SJSA1 (cell line): ENCODE measurements around the gene CYP27A1. TPM values are rescaled to one million over a fixed set of nuclear protein-coding genes. Genes with fewer than 3 reads are reported as not detected.

Source experiments
- DNase-seq, 2 experiments: peaks; one replicate each; pipeline ENCODE4 v3.0.0-alpha.2; 2015 to 2020; ENCODE audit warnings: low spot score in 2 of 2, low read depth in 1 of 2
- H3K27ac ChIP-seq: fragments of 250-450 bp; sonication (Bioruptor Pico); 2 replicates; pipeline ENCODE4 v1.5.1; 2020; ENCODE audit warnings: mild to moderate bottlenecking, moderate library complexity
- H3K27me3 ChIP-seq: fragments of 250-450 bp; sonication (Bioruptor Pico); replicated peaks from 2 replicates; pipeline ENCODE4 v1.5.1; 2020; ENCODE audit warnings: mild to moderate bottlenecking, moderate library complexity
- H3K36me3 ChIP-seq: fragments of 250-450 bp; sonication (Bioruptor Pico); 2 replicates; pipeline ENCODE4 v1.5.1; 2020; ENCODE audit warnings: mild to moderate bottlenecking
- H3K4me1 ChIP-seq: fragments of 250-450 bp; sonication (Bioruptor Pico); replicated peaks from 2 replicates; pipeline ENCODE4 v1.6.1; 2021; ENCODE audit warnings: mild to moderate bottlenecking
- H3K4me3 ChIP-seq: fragments of 250-450 bp; sonication (Bioruptor Pico); 2 replicates; pipeline ENCODE4 v1.5.1; 2020; ENCODE audit warnings: mild to moderate bottlenecking
- H3K9me3 ChIP-seq: fragments of 250-450 bp; sonication (Bioruptor Pico); replicated peaks from 2 replicates; pipeline ENCODE4 v1.5.1; 2020; ENCODE audit warnings: mild to moderate bottlenecking
- total RNA-seq: library from RNA; depleted of rRNA; stranded (reverse); fragments of >200 nt; shearing (Covaris generic); gene quantifications from 2 replicates; pipeline ENCODE4 v1.2.3, GENCODE V29; 2014

The CYP27A1 gene
- total RNA-seq, 1 experiment from 2014 or later, result 5.5 TPM

DNA sequence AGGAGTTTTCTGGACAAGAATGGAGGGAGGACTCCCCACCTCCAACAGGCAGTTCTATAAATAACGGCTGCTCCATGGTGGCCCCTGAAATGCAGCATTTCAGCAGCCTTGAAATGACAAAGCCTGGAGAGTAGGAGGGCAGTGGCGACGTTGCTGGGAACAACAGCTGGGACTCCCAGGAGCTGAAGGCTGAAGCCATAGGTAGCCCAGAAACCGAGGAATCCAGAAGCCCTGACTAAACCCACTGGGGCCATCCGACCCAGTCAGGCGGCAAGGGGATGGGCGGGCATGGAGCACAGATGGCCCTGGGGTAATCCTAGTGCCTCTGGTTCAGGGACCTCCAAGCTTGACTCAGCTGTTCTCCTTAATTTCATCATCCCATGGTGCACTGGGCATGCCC is 40.7 kb downstream of the CYP27A1 start:
- no peaks in the 10 kb centered on the region for H3K36me3 ChIP-seq
- H3K9me3 ChIP-seq, result no peaks in the 10 kb centered on the region
- H3K4me1 ChIP-seq, result no peaks in the 10 kb centered on the region
- no peak overlapping the region for H3K4me3 ChIP-seq
- H3K27ac ChIP-seq, result no peak overlapping the region
- no peak for DNase-seq
- H3K27me3 ChIP-seq, result no peaks in the 10 kb centered on the region

DNA sequence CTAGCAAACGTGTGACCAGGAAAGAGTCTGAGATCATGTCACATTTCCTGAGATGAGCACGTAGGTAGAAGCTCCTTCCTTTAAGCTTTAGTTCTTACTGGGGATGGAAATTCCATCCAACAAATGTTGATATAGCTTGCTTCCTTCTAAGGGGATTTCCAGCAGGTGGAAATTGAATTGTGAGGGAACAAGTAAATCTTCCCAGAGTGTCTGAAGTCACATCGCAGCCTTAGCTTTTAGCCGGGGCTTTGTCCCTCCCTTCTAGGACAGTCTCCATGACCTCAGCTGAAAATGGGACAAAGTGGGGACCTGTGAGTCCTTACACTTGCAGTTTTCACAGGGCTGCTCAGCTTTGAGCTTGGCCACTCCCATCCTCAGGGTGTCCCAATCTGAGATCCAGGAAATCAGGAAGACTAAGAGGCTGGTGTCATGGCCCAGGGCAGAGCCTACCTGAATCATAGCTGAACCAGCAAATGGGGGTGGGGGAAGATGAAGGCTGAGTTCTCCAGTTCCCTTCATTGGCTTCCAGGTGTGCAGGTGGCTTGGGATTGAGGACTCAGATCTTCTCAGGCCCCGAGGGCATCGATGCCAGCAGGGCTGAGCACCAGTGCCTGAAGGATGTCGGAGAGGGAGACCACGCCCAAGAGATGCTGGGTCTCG is 41.4 kb downstream of the CYP27A1 start:
- H3K9me3 ChIP-seq, result no peaks in the 10 kb centered on the region
- H3K4me3 ChIP-seq, result no peak overlapping the region
- no peak for DNase-seq
- H3K27ac ChIP-seq, result no peak overlapping the region
- no peaks in the 10 kb centered on the region for H3K4me1 ChIP-seq
- no peaks in the 10 kb centered on the region for H3K36me3 ChIP-seq
- no peaks in the 10 kb centered on the region for H3K27me3 ChIP-seq

DNA sequence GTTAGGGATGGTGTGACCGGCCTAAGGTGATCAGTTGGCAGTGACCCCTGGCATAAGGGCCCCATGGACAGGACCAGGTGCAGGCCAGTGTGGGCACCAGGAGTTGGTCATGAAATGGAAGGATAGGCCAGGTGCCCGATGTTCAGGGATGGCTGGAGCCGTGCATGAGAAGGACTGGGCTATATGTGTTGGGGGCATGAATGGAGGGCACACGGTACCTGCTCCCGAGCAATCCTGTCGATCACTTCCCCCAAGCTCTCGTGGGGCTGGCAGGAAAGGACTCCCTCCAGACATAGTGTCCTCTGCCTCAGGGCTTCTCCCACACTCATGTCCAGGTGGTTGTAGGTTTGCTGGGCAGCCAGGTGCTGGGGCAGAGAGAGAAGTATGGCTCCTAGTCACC is 42.1 kb downstream of the CYP27A1 start:
- no peaks in the 10 kb centered on the region for H3K9me3 ChIP-seq
- DNase-seq, result no peak
- no peaks in the 10 kb centered on the region for H3K27me3 ChIP-seq
- no peaks in the 10 kb centered on the region for H3K36me3 ChIP-seq
- no peak overlapping the region for H3K27ac ChIP-seq
- no peaks in the 10 kb centered on the region for H3K4me1 ChIP-seq
- H3K4me3 ChIP-seq, result no peak overlapping the region

DNA sequence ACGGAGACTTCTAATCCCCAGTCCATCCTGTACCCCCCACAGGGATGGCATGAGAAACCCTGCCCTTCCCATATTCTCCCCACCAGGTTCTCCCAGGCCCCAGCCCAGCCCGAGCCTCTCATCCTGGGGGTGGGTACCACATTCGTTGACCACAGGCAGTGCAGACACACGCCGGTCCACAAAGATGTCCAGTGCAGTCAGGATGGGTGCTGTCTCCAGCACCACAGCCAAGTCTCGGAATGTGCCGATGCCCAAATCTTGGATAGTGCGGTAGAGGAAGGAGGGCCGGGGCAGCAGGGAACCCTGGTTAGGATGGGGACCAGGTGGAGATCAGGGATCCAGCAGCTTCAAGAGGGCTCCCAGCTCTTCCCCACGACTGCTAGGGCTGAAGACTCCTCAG is 44.8 kb downstream of the CYP27A1 start:
- Histone ChIP-seq H3K27ac (no peak overlapping the region), H3K27me3 (no peaks in the 10 kb centered on the region), H3K4me1 (no peaks in the 10 kb centered on the region), H3K9me3 (no peaks in the 10 kb centered on the region), H3K36me3 (no peaks in the 10 kb centered on the region), H3K4me3 (no peak overlapping the region)
- no peak for DNase-seq

DNA sequence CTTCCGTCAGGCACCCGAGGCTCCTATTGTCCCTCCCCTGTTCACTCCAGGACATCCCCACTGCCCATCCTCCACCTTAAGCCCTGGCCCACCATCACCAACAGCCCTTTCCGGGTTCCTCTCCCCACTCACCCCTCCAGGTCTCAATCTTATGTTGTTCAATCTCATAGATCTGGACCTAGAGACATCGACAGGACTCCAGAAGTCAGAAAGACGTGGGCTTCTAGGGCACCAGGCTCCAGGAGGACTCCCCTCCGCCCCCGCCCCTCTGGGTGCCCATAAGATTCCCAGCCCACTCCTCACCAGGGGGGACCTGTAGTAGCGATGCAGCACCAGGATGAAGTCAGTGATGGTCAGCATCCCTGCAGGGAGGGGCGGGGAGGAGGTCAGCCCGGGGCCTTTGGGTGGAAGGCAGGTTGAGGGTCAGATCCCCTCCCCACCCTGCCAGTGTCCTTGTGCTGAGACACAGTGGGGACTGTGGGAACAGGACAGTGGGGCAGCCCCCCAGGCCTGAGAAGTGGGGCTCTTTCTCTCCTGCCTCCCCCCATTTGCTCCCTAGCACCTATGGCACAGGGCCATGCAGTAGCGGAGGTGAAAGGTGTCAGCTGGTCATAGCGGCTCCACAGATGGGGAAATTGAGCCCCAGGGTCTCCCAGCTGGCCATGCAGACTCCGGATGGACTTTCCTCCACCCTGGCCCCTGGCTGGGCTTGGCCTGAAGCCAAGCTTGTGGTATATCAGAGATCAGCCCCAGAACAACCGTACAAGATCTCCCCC is 45.9 kb downstream of the CYP27A1 start:
- DNase-seq, result no peak
- H3K4me1 ChIP-seq, result peaks cover 8% of the 10 kb centered on the region
- H3K4me3 ChIP-seq, result no peak overlapping the region
- H3K9me3 ChIP-seq, result no peaks in the 10 kb centered on the region
- no peak overlapping the region for H3K27ac ChIP-seq
- no peaks in the 10 kb centered on the region for H3K27me3 ChIP-seq
- no peaks in the 10 kb centered on the region for H3K36me3 ChIP-seq

- Histone ChIP-seq H3K27me3 (no peaks in the 10 kb centered on the region), H3K36me3 (no peaks in the 10 kb centered on the region), H3K27ac (no peak overlapping the region), H3K9me3 (no peaks in the 10 kb centered on the region), H3K4me1 (peaks cover 8% of the 10 kb centered on the region), H3K4me3 (no peak overlapping the region)
- no peak for DNase-seq
Measured at GRCh38 chr2:218828477-218828778, 46.5 kb downstream of the CYP27A1 start.

- Histone ChIP-seq H3K4me3 (no peak overlapping the region), H3K27me3 (no peaks in the 10 kb centered on the region), H3K27ac (no peak overlapping the region)
Measured at GRCh38 chr2:218829868-218830451, 48.0 kb downstream of the CYP27A1 start.

GRCh38 chr2:218830526-218831306 is 48.8 kb downstream of the CYP27A1 start:
- Histone ChIP-seq H3K27me3 (no peaks in the 10 kb centered on the region), H3K27ac (no peak overlapping the region), H3K4me1 (peaks cover 8% of the 10 kb centered on the region), H3K36me3 (no peaks in the 10 kb centered on the region), H3K9me3 (no peaks in the 10 kb centered on the region), H3K4me3 (no peak overlapping the region)
- DNase-seq, result no peak

More at GRCh38 chr2:218829868-218830451, 48.0 kb downstream of the CYP27A1 start:
- H3K36me3 ChIP-seq, result no peaks in the 10 kb centered on the region
- peaks cover 8% of the 10 kb centered on the region for H3K4me1 ChIP-seq
- no peaks in the 10 kb centered on the region for H3K9me3 ChIP-seq
- DNase-seq, result no peak

DNA sequence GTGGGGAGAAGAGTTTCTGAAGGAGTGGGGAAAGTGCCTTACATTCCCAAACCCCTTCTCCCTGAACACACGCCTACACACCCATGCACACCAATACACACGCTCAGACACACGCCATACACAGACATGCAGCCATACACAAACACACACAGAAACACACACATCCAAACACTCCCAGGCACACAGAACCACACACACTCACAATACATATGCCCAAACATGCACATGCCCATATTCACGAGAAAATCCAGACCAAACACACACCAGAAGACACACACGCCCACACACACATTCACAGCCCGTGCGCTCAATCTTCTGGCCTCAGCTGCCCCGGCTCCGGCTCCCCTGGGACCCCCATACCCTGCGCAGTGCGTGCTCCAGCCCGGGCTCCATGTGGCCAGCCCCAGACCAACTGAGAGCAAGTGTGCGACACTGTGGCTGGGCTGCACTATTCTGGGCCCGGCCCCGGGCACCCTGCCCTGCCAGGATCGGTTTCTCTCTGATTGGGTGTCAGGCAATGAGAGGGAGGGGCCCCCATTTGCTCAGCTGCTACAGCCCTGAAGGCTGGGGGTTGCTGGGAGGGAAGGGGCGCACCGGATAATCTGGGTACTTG is 49.5 kb downstream of the CYP27A1 start, which contains the start of gene PRKAG3:
Gene PRKAG3, minus strand, starts transcription at position 426 of the 613 bp plus-strand sequence.
- H3K4me1 ChIP-seq, result peaks cover 8% of the 10 kb centered on the region
- H3K36me3 ChIP-seq, result no peaks in the 10 kb centered on the region
- no peak within 1 kb of the TSS for H3K4me3 ChIP-seq
- DNase-seq, result no peak
- no peaks in the 10 kb centered on the region for H3K27me3 ChIP-seq
- H3K9me3 ChIP-seq, result no peaks in the 10 kb centered on the region
- no peak within 1 kb of the TSS for H3K27ac ChIP-seq

DNA sequence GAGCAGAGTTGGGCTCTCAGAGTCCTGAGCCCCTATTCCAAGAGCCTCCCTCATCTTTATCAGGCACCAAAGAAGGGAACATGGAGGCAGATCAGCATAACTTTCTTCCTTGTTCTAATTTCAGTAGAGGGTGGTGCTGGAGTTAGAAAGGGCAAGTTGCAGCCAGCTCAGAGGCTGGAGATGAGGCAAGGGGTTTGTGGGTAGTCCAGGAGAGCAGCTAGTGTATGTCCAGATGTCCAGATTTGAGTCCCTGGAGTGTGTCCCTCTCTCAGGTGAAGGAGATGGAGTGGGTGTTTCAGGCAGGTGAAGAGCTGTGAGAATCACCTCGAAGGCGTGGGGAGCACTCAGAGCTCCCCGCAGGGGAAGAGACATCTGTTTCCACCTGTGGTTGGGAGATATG is 50.1 kb downstream of the CYP27A1 start:
- Histone ChIP-seq H3K27ac (no peak overlapping the region), H3K4me1 (peaks cover 8% of the 10 kb centered on the region), H3K36me3 (no peaks in the 10 kb centered on the region), H3K27me3 (no peaks in the 10 kb centered on the region), H3K9me3 (no peaks in the 10 kb centered on the region; the same call in 1 of the 2 replicates), H3K4me3 (no peak overlapping the region)
- DNase-seq, result no peak

DNA sequence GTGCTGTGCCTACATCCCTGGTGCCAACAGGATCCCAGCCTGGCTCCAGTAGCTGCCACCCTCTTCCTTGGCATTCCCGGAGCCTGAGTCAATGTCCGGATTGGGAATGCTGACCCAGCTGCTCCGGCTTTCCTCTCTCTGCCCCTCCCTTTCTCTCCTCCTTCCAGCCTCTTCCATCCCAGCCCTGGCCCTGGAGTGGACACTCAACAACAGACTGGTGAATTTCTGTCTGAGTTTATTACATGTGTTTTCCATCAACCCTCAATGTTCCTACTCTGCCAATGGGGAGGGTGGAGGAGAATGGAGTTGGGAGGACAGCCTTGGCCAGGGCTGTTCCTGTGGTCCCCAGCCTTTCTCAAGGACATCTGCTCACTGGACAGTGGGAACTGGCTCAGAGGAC is 50.6 kb downstream of the CYP27A1 start:
- Histone ChIP-seq H3K27me3 (peaks cover 2% of the 10 kb centered on the region; the same call in 1 of the 2 replicates), H3K27ac (no peak overlapping the region), H3K4me3 (no peak overlapping the region), H3K9me3 (no peaks in the 10 kb centered on the region; the same call in none of the 2 replicates), H3K4me1 (peaks cover 8% of the 10 kb centered on the region), H3K36me3 (no peaks in the 10 kb centered on the region)
- DNase-seq, result no peak

GRCh38 chr2:218833023-218833609 is 51.2 kb downstream of the CYP27A1 start:
- Histone ChIP-seq H3K9me3 (no peaks in the 10 kb centered on the region; the same call in none of the 2 replicates), H3K4me1 (peaks cover 8% of the 10 kb centered on the region), H3K4me3 (no peak overlapping the region), H3K27ac (no peak overlapping the region), H3K27me3 (peaks cover 7% of the 10 kb centered on the region; the same call in 1 of the 2 replicates), H3K36me3 (no peaks in the 10 kb centered on the region)
- no peak for DNase-seq

- peaks cover 7% of the 10 kb centered on the region; the same call in 1 of the 2 replicates for H3K27me3 ChIP-seq
- peaks cover 8% of the 10 kb centered on the region for H3K4me1 ChIP-seq
- H3K36me3 ChIP-seq, result no peaks in the 10 kb centered on the region
- no peak overlapping the region for H3K4me3 ChIP-seq
- DNase-seq, result no peak
- no peaks in the 10 kb centered on the region; the same call in none of the 2 replicates for H3K9me3 ChIP-seq
- H3K27ac ChIP-seq, result no peak overlapping the region
Measured at GRCh38 chr2:218834685-218835084, 52.7 kb downstream of the CYP27A1 start.
